Measurements from ENCODE around the gene SMG6.

GRCh38 chr17:2033153-2033552 is 270.4 kb downstream of the SMG6 start:
- no peak for TF ChIP-seq CTCF (IDR thresholded peaks at IDR 0.05; ENCODE audit: extremely low read depth in 1 of 2, insufficient read depth in 1 of 2, low read depth in 1 of 2, low read length in 2 of 2)
- no peak for TF ChIP-seq POLR2A (IDR thresholded peaks at IDR 0.05; ENCODE audit: low read depth, low read length)
- no peak for TF ChIP-seq EZH2 (IDR thresholded peaks at IDR 0.05; ENCODE audit: borderline replicate concordance, low read depth, low read length, severe bottlenecking)
- TF ChIP-seq POLR2AphosphoS5 (IDR thresholded peaks at IDR 0.05; ENCODE audit: insufficient read depth, low read depth, low read length): no peak
- TF ChIP-seq FOS (IDR thresholded peaks at IDR 0.05; ENCODE audit: borderline replicate concordance, insufficient read depth, low read length): no peak
- TF ChIP-seq MYC (IDR thresholded peaks at IDR 0.05; ENCODE audit: low read depth, low read length): no peak
- no peak for TF ChIP-seq JUN (IDR thresholded peaks at IDR 0.05; ENCODE audit: borderline replicate concordance, insufficient read depth, insufficient read length, low read depth)
- no peak for TF ChIP-seq GATA2 (IDR thresholded peaks at IDR 0.05; ENCODE audit: insufficient read depth, insufficient read length, low read depth, low read length)
- no peak for TF ChIP-seq MAX (IDR thresholded peaks at IDR 0.05; ENCODE audit: insufficient read depth, insufficient read length)
